ENCODE results near the gene CCDC149. TPM values are rescaled to one million over a fixed set of nuclear protein-coding genes. Genes with fewer than 3 reads are reported as not detected.

CCDC149 gene
- total RNA-seq, 1 experiment from 2014 or later: 8.9 TPM

DNA sequence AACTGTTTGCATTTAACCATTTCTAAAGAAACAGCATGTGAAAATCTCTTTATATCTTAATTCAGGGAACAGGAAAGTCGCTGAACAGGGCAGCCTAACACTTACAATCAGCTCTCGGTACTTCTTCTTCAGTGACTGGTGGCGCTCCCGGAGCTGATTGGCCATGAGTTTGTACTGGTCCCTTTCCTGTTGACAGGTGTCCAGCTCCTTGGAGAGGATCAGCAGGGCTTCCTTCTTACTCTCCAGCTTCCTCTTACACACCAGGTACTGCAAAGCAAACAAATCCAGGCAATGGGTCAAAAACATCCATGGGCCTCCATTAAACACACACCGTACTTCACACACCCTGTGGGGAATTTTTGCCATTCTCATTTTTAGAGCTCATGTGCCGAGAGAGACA lies 36.4 kb downstream of the CCDC149 start:
- Mint-ChIP-seq H3K4me3 (ENCODE audit: low read depth, unreplicated experiment) (no peak overlapping the region), H3K27ac (ENCODE audit: unreplicated experiment) (no peak overlapping the region), H3K36me3 (ENCODE audit: insufficient read depth, unreplicated experiment) (no peaks in the 10 kb centered on the region), H3K4me1 (ENCODE audit: low read depth, unreplicated experiment) (no peaks in the 10 kb centered on the region), H3K9me3 (ENCODE audit: low read depth, unreplicated experiment) (no peaks in the 10 kb centered on the region), H3K27me3 (ENCODE audit: unreplicated experiment) (no peaks in the 10 kb centered on the region)
- no TSS peak for BruUV-seq (replicated peaks)
- DNase-seq: no peak
- intact Hi-C loops (cut with micrococcal nuclease; ENCODE audit: unreplicated experiment): no loop called here
- TF ChIP-seq, protein P1, sequence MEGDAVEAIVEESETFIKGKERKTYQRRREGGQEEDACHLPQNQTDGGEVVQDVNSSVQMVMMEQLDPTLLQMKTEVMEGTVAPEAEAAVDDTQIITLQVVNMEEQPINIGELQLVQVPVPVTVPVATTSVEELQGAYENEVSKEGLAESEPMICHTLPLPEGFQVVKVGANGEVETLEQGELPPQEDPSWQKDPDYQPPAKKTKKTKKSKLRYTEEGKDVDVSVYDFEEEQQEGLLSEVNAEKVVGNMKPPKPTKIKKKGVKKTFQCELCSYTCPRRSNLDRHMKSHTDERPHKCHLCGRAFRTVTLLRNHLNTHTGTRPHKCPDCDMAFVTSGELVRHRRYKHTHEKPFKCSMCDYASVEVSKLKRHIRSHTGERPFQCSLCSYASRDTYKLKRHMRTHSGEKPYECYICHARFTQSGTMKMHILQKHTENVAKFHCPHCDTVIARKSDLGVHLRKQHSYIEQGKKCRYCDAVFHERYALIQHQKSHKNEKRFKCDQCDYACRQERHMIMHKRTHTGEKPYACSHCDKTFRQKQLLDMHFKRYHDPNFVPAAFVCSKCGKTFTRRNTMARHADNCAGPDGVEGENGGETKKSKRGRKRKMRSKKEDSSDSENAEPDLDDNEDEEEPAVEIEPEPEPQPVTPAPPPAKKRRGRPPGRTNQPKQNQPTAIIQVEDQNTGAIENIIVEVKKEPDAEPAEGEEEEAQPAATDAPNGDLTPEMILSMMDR (IDR thresholded peaks at IDR 0.05; ENCODE audit: unreplicated experiment): no peak
- CTCF ChIA-PET: no interaction called here

DNA sequence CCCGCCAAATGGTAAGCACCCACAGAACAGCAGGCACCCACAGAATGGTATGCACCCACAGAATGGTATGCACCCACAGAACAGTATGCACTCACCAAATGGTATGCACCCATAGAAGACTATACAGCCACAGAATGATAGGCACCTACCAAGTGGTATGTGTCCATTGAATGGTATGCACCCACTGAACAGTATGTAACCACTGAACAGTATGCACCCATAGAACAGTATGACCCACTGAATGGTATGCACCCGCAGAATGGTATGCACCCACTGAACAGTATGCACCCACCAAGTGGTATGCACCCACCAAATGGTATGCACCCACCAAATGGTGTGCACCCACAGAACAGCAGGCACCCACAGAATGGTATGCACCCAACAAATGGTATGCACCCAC lies 40.1 kb downstream of the CCDC149 start:
- CTCF ChIA-PET: no interaction called here
- no TSS peak for BruUV-seq (replicated peaks)
- DNase-seq: no peak
- no peaks in the 10 kb centered on the region for H3K9me3 Mint-ChIP-seq (ENCODE audit: low read depth, unreplicated experiment)
- H3K27ac Mint-ChIP-seq (ENCODE audit: unreplicated experiment): no peak overlapping the region
- no peaks in the 10 kb centered on the region for H3K36me3 Mint-ChIP-seq (ENCODE audit: insufficient read depth, unreplicated experiment)
- intact Hi-C loops (cut with micrococcal nuclease; ENCODE audit: unreplicated experiment): no loop called here
- no peaks in the 10 kb centered on the region for H3K4me1 Mint-ChIP-seq (ENCODE audit: low read depth, unreplicated experiment)
- TF ChIP-seq, protein P1 (IDR thresholded peaks at IDR 0.05; ENCODE audit: unreplicated experiment): no peak
- no peaks in the 10 kb centered on the region for H3K27me3 Mint-ChIP-seq (ENCODE audit: unreplicated experiment)
- H3K4me3 Mint-ChIP-seq (ENCODE audit: low read depth, unreplicated experiment): no peak overlapping the region

DNA sequence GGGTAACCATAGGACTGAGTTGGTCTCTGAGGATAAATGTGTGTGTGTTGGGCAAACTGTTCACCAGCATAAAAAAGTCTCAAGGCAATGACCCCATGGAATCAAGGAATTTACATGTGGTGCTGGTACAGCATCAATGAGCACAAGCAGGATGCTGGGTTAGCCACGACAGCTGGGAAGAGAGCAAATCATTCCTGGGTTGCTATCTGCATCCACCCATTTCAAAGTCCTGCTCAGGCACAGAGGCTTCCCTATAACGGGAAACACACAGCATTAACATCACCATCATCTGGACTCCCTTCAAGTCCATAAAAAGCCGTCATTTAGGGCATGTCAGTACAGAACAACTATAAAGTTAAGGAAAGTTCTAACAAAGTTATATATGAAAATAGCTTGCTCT lies 41.6 kb downstream of the CCDC149 start:
- H3K27me3 Mint-ChIP-seq (ENCODE audit: unreplicated experiment): no peaks in the 10 kb centered on the region
- no peak for DNase-seq
- intact Hi-C loops (cut with micrococcal nuclease; ENCODE audit: unreplicated experiment): no loop called here
- H3K27ac Mint-ChIP-seq (ENCODE audit: unreplicated experiment): no peak overlapping the region
- CTCF ChIA-PET: no interaction called here
- TF ChIP-seq, protein P1 (IDR thresholded peaks at IDR 0.05; ENCODE audit: unreplicated experiment): no peak
- H3K9me3 Mint-ChIP-seq (ENCODE audit: low read depth, unreplicated experiment): no peaks in the 10 kb centered on the region
- H3K4me3 Mint-ChIP-seq (ENCODE audit: low read depth, unreplicated experiment): no peak overlapping the region
- BruUV-seq (replicated peaks): no TSS peak
- H3K36me3 Mint-ChIP-seq (ENCODE audit: insufficient read depth, unreplicated experiment): no peaks in the 10 kb centered on the region
- H3K4me1 Mint-ChIP-seq (ENCODE audit: low read depth, unreplicated experiment): no peaks in the 10 kb centered on the region

GRCh38 chr4:24867766-24868296 lies 45.0 kb downstream of the CCDC149 start:
- no TSS peak for BruUV-seq (replicated peaks)
- TF ChIP-seq, protein P1 (IDR thresholded peaks at IDR 0.05; ENCODE audit: unreplicated experiment): no peak
- H3K36me3 Mint-ChIP-seq (ENCODE audit: insufficient read depth, unreplicated experiment): no peaks in the 10 kb centered on the region
- no peaks in the 10 kb centered on the region for H3K4me1 Mint-ChIP-seq (ENCODE audit: low read depth, unreplicated experiment)
- no peak for DNase-seq
- no peak overlapping the region for H3K4me3 Mint-ChIP-seq (ENCODE audit: low read depth, unreplicated experiment)
- CTCF ChIA-PET: no interaction called here
- H3K9me3 Mint-ChIP-seq (ENCODE audit: low read depth, unreplicated experiment): no peaks in the 10 kb centered on the region
- no peak overlapping the region for H3K27ac Mint-ChIP-seq (ENCODE audit: unreplicated experiment)
- H3K27me3 Mint-ChIP-seq (ENCODE audit: unreplicated experiment): no peaks in the 10 kb centered on the region
- intact Hi-C loops (cut with micrococcal nuclease; ENCODE audit: unreplicated experiment): no loop called here

Measured in Calu3 (cell line).